ENCODE measurements around the gene RBM4B. TPM values are rescaled to one million over a fixed set of nuclear protein-coding genes. Genes with fewer than 3 reads are reported as not detected.

The RBM4B gene
- total and polyA plus RNA-seq, 8 donors = 11.3 to 61.4 (median 16.1) TPM; not detected in 1

DNA sequence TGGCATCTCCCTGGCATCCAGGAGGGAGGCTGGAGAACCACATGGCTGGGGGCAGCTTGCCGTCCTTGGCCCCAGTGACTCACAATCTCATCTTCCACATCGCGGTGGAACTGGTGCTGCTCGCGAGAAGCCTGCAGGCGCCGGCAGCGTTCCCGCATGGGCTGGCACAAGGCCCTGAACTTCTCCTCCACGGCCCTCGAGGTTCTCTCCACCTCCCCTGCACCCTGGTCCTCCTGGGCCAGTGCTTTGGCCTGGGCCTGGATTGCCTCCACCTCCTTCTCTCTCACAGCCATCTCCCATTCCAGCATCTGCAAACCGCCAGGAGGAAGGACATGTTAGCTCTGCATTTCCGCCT, 16.3 kb upstream of the RBM4B start:
- DNase-seq = no peak

DNA sequence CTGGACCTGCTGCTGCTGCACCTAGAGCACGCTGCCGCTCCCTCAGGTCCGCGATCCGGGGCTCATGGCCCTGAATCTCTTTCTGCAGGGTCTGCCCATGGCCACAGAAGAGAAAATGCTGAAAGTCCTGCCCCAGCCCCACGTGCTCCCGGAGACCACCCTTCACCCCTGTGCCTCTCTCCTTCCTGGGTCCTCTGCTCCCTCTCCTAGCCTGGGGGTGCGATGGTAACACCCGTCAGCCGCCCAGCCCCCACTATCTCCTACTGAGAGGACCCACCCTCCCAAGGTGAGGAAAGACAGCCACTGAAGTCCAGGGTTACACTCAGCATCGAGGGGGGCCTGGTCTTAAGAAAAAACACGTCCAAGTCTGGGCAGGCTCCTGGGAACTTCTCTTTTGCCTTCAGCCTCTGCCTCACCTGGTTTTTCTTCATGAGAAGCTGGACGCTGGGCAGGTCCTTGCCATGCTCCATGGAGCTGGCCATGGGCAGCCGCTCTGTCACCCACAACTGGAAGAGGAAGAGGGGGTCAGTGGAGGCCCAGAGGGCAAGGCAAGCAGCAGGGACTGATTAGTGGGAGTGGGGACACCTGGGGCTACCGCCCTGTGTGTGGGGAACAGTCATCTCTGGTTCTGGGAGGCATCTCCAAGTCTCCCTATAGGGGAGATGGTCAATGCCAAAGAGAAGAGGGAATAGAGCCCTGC, 15.8 kb upstream of the RBM4B start:
- no peaks in the 10 kb centered on the region for H3K27me3 ChIP-seq
- peaks cover 0 to 1% (median 0%) of the 10 kb centered on the region in 4 donors for H3K36me3 ChIP-seq
- no peak overlapping the region for H3K4me3 ChIP-seq
- TF ChIP-seq POLR2AphosphoS5 (IDR thresholded peaks at IDR 0.05) (no peak), EP300 (IDR thresholded peaks at IDR 0.05) (no peak), POLR2A (IDR thresholded peaks at IDR 0.05) (no peak)
- TF ChIP-seq, protein P1, sequence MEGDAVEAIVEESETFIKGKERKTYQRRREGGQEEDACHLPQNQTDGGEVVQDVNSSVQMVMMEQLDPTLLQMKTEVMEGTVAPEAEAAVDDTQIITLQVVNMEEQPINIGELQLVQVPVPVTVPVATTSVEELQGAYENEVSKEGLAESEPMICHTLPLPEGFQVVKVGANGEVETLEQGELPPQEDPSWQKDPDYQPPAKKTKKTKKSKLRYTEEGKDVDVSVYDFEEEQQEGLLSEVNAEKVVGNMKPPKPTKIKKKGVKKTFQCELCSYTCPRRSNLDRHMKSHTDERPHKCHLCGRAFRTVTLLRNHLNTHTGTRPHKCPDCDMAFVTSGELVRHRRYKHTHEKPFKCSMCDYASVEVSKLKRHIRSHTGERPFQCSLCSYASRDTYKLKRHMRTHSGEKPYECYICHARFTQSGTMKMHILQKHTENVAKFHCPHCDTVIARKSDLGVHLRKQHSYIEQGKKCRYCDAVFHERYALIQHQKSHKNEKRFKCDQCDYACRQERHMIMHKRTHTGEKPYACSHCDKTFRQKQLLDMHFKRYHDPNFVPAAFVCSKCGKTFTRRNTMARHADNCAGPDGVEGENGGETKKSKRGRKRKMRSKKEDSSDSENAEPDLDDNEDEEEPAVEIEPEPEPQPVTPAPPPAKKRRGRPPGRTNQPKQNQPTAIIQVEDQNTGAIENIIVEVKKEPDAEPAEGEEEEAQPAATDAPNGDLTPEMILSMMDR (IDR thresholded peaks at IDR 0.05) = no peak
- H3K4me1 ChIP-seq = peaks cover 0 to 7% (median 2%) of the 10 kb centered on the region in 4 donors
- no peak for DNase-seq
- H3K27ac ChIP-seq = no peak overlapping the region
- no peaks in the 10 kb centered on the region for H3K9me3 ChIP-seq
- 86 to 94% (median 93%) methylated on average over 14 to 15 of the region's 15 CpGs for WGBS, 5 donors
- intact Hi-C loops (cut with DNase I; ENCODE audit: low total_unique reads) = loop anchor here (2.0 kb wide), 1 partner anchor 137 kb away; no protein-coding TSS in a partner anchor

More for the DNA sequence above, 16.3 kb upstream of the RBM4B start:
- Histone ChIP-seq H3K9me3 (peaks cover 0 to under 1% (median 0%) of the 10 kb centered on the region in 4 donors), H3K27me3 (no peaks in the 10 kb centered on the region), H3K4me1 (peaks cover 0 to 7% (median 2%) of the 10 kb centered on the region in 4 donors), H3K36me3 (peaks cover 0 to 4% (median 0%) of the 10 kb centered on the region in 4 donors), H3K27ac (no peak overlapping the region), H3K4me3 (no peak overlapping the region)
- 88 to 94% (median 92%) methylated on average over 13 of the region's 13 CpGs for WGBS, 5 donors
- intact Hi-C loops (cut with DNase I; ENCODE audit: low total_unique reads) = loop anchor here (2.0 kb wide), 1 partner anchor 137 kb away; no protein-coding TSS in a partner anchor
- no peak for TF ChIP-seq POLR2AphosphoS5 (IDR thresholded peaks at IDR 0.05)
- no peak for TF ChIP-seq POLR2A (IDR thresholded peaks at IDR 0.05)
- TF ChIP-seq, protein P1 (IDR thresholded peaks at IDR 0.05) = no peak
- no peak for TF ChIP-seq EP300 (IDR thresholded peaks at IDR 0.05)

DNA sequence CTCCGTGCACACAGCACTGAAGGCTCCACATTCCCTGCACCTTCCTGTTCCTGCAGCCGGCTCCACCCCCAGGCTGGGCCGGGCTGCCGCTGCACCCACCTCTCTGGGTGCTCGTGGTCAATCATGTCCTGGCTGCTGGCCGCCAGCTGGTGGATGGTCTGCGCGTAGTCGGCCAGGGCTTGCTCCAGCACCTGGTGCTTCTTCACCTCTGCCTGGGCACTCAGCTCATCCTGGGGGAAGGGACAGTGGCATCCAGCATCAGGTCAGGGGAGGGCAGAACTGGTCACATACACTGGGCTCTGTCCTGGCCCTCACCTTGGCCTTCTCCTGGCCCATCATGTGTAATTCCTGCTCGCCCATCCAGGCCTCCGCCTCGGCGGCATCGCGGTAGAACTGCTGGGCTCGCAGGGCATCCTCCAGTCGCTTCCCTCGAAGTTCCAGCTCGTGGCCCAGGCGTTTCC, 15.2 kb upstream of the RBM4B start:
- WGBS, 5 donors = 90 to 93% (median 91%) methylated on average over 8 to 20 of the region's 20 CpGs
- DNase-seq = no peak
- H3K4me1 ChIP-seq = peaks cover 0 to 7% (median 2%) of the 10 kb centered on the region in 4 donors
- H3K4me3 ChIP-seq = no peak overlapping the region
- H3K36me3 ChIP-seq = peaks cover 0 to 3% (median 0%) of the 10 kb centered on the region in 4 donors
- intact Hi-C loops (cut with DNase I; ENCODE audit: low total_unique reads) = no loop called here
- TF ChIP-seq, protein P1 (IDR thresholded peaks at IDR 0.05) = no peak
- TF ChIP-seq EP300 (IDR thresholded peaks at IDR 0.05) (no peak), POLR2AphosphoS5 (IDR thresholded peaks at IDR 0.05) (no peak), POLR2A (IDR thresholded peaks at IDR 0.05) (no peak)
- no peak overlapping the region for H3K27ac ChIP-seq
- H3K27me3 ChIP-seq = no peaks in the 10 kb centered on the region
- H3K9me3 ChIP-seq = no peaks in the 10 kb centered on the region

DNA sequence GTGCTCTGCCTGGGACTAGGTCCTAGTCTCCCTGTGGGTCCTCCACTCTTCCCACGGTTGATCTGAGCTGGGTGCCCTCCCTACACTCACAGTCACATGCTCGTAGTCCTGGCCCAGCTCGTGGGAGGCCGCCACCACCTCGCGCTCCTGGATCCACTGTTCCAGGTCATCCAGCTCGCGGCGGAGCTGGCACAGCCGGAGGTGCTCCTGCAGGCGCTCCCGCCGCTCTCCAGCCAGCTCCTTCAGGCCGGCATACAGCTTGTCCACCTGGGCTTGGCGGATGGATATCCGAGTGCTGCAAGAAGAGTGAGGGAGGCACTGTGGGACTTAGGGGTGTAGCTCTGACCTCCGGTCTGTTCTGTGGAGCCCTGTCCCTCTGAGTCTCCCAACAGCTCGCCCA, 14.8 kb upstream of the RBM4B start:
- no peak for DNase-seq
- H3K27ac ChIP-seq = no peak overlapping the region
- no peaks in the 10 kb centered on the region for H3K27me3 ChIP-seq
- 90 to 94% (median 90%) methylated on average over 14 to 18 of the region's 18 CpGs for WGBS, 5 donors
- H3K36me3 ChIP-seq = peaks cover 0 to 3% (median 0%) of the 10 kb centered on the region in 4 donors
- intact Hi-C loops (cut with DNase I; ENCODE audit: low total_unique reads) = no loop called here
- no peaks in the 10 kb centered on the region for H3K9me3 ChIP-seq
- no peak overlapping the region for H3K4me3 ChIP-seq
- H3K4me1 ChIP-seq = peaks cover 0 to 7% (median 2%) of the 10 kb centered on the region in 4 donors
- TF ChIP-seq POLR2AphosphoS5 (IDR thresholded peaks at IDR 0.05) (no peak), POLR2A (IDR thresholded peaks at IDR 0.05) (no peak), EP300 (IDR thresholded peaks at IDR 0.05) (no peak)
- TF ChIP-seq, protein P1 (IDR thresholded peaks at IDR 0.05) = no peak

All from stomach (tissue), 9 donors.